ENCODE data around the gene LYPD1.
"Not testable (repeated sequence)": the region's sequence is repeated elsewhere in the genome, so short reads cannot be mapped to it uniquely, and the experiment has no call there.

LYPD1 gene, protein sequence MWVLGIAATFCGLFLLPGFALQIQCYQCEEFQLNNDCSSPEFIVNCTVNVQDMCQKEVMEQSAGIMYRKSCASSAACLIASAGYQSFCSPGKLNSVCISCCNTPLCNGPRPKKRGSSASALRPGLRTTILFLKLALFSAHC

DNA sequence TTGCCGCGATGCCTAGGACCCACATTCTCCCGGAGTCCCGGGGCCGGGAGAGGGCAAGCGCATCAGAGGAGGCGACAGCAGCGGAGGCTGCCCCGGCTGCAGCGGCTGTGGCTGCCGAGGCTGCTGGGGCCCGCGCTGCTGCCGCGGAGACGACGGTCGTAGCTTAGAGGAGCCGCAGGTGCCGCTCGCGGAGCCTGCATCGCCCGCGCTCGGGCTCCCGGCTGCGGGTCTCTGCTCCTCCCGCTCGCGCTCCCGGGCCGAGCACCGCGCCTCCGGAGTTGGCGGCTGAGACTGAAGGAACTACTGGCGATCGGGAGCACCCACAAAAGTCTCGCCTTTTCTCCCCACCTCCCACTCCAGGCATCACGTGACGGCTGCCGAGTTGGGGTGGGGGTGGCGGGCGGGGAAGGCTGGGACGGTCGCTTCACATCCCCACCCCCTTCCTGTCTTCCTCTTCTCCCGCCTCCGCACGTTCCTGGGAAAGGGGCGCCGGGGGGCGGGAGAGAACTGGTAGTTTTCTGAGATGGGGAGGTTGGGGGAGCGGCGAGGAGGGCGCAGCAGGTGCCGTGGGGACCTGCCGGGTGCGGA, at the start of gene LYPD1:
TSS of gene LYPD1 (minus strand) at position 298 of the 588 bp plus-strand sequence. CDS start at position 25, 273 bp downstream.
- H3K27ac ChIP-seq: no peak within 1 kb of the TSS
- no peak for DNase-seq (ENCODE audit: low spot score)
- CTCF ChIA-PET: interaction anchor here (0.5 kb wide), 1 partner anchor 508 kb away, joined by 3 read pairs; no protein-coding TSS in a partner anchor
- TF ChIP-seq CTCF (conservative IDR thresholded peaks at IDR 0.05; ENCODE audit: low read depth): no peak
- POLR2A ChIA-PET (ENCODE audit: low non-redundant PET): no interaction called here

- no peak for DNase-seq (ENCODE audit: low spot score)
- POLR2A ChIA-PET (ENCODE audit: low non-redundant PET): no interaction called here
- no peak overlapping the region for H3K27ac ChIP-seq
- TF ChIP-seq CTCF (conservative IDR thresholded peaks at IDR 0.05; ENCODE audit: low read depth): no peak
- CTCF ChIA-PET: no interaction called here
Observed at GRCh38 chr2:132719480-132719879, 49.5 kb upstream of the LYPD1 start.

GRCh38 chr2:132716954-132717353, 46.9 kb upstream of the LYPD1 start:
- no peak overlapping the region for H3K27ac ChIP-seq
- ChIA-PET POLR2A (ENCODE audit: low non-redundant PET) (no interaction called here), CTCF (no interaction called here)
- no peak for DNase-seq (ENCODE audit: low spot score)
- no peak for TF ChIP-seq CTCF (conservative IDR thresholded peaks at IDR 0.05; ENCODE audit: low read depth)

GRCh38 chr2:132715386-132716351, 45.7 kb upstream of the LYPD1 start:
- POLR2A ChIA-PET (ENCODE audit: low non-redundant PET): no interaction called here
- DNase-seq (ENCODE audit: low spot score): no peak
- H3K27ac ChIP-seq: no peak overlapping the region
- TF ChIP-seq CTCF (conservative IDR thresholded peaks at IDR 0.05; ENCODE audit: low read depth): no peak
- CTCF ChIA-PET: no interaction called here

GRCh38 chr2:132703396-132703795, 33.4 kb upstream of the LYPD1 start:
- H3K27ac ChIP-seq: no peak overlapping the region
- no peak for DNase-seq (ENCODE audit: low spot score)
- ChIA-PET POLR2A (ENCODE audit: low non-redundant PET) (no interaction called here), CTCF (no interaction called here)
- TF ChIP-seq CTCF (conservative IDR thresholded peaks at IDR 0.05; ENCODE audit: low read depth): no peak

DNA sequence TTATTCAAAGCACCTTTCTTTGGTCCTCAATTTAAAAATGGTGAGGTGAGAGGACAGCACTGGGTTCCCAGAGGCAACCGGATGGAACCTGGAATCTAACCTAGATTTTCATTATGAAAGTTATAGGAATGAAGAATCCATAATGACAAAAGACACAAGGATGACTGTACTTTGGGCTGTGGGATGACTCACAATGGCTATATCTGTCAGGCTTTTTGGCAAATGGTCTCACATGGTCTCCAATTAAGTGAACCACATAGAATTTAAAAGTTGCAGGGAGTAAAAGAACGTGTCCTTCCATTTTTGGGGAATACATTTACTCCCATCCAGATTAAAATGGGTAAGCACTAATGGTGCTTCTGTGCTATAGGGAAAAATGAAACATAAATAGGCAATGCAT, 31.8 kb upstream of the LYPD1 start:
- H3K27ac ChIP-seq: no peak overlapping the region
- TF ChIP-seq CTCF (conservative IDR thresholded peaks at IDR 0.05; ENCODE audit: low read depth): no peak
- no peak for DNase-seq (ENCODE audit: low spot score)
- ChIA-PET CTCF (interaction anchor here (0.6 kb wide), 1 partner anchor 25 kb away, joined by 6 read pairs; no protein-coding TSS in a partner anchor), POLR2A (ENCODE audit: low non-redundant PET) (no interaction called here)

DNA sequence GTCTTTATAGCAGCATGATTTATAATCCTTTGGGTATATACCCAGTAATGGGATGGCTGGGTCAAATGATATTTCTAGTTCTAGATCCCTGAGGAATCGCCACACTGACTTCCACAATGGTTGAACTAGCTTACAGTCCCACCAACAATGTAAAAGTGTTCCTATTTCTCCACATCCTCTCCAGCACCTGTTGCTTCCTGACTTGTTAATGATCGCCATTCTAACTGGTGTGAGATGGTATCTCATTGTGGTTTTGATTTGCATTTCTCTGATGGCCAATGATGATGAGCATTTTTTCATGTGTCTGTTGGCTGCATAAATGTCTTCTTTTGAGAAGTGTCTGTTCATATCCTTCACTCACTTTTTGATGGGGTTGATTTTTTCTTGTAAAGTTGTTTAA, 29.8 kb upstream of the LYPD1 start:
- DNase-seq (ENCODE audit: low spot score); H3K27ac ChIP-seq; POLR2A ChIA-PET (ENCODE audit: low non-redundant PET); CTCF ChIA-PET: not testable (repeated sequence)

- CTCF ChIA-PET; DNase-seq (ENCODE audit: low spot score); POLR2A ChIA-PET (ENCODE audit: low non-redundant PET); H3K27ac ChIP-seq: not testable (repeated sequence)
Observed at GRCh38 chr2:132698347-132698746, 28.3 kb upstream of the LYPD1 start.
